ENCODE data around the gene SYP. TPM values are rescaled to one million over a fixed set of nuclear protein-coding genes. Genes with fewer than 3 reads are reported as not detected.

Gene SYP
- total RNA-seq, 1 donor, result 0.36 TPM

DNA sequence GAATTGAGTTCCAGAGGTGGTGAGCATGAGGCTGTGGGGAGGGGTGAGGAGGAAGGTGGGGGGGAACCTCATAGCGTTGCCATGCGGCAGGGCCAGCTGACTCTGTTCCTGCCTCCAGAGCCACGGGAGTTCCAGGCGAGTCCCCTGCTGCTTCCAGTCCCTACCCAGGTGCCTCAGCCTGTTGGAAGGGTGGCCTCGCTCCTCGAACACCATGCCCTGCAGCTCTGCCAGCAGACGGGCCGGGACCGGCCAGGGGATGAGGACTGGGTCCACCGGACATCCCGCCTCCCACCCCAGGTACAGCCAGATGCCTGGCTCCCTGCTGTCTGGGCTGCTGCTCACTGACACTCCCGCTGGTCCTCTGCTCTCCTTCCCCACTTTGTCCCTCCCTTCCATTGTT lies 43.2 kb upstream of the SYP start:
- peaks cover 6% of the 10 kb centered on the region for H3K36me3 ChIP-seq (ENCODE audit: insufficient read depth, low read length)
- no peak overlapping the region for H3K4me3 ChIP-seq (ENCODE audit: insufficient read depth, low read length)
- H3K27ac ChIP-seq (ENCODE audit: low read depth, low read length), result no peak overlapping the region
- no peak overlapping the region for H2AFZ ChIP-seq (ENCODE audit: low read length)
- TF ChIP-seq, protein P1, sequence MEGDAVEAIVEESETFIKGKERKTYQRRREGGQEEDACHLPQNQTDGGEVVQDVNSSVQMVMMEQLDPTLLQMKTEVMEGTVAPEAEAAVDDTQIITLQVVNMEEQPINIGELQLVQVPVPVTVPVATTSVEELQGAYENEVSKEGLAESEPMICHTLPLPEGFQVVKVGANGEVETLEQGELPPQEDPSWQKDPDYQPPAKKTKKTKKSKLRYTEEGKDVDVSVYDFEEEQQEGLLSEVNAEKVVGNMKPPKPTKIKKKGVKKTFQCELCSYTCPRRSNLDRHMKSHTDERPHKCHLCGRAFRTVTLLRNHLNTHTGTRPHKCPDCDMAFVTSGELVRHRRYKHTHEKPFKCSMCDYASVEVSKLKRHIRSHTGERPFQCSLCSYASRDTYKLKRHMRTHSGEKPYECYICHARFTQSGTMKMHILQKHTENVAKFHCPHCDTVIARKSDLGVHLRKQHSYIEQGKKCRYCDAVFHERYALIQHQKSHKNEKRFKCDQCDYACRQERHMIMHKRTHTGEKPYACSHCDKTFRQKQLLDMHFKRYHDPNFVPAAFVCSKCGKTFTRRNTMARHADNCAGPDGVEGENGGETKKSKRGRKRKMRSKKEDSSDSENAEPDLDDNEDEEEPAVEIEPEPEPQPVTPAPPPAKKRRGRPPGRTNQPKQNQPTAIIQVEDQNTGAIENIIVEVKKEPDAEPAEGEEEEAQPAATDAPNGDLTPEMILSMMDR (IDR thresholded peaks at IDR 0.05; ENCODE audit: extremely low read depth, low read depth, low read length), result no peak
- H3K79me2 ChIP-seq (ENCODE audit: insufficient read depth, low read length), result no peaks in the 10 kb centered on the region
- H3K9me3 ChIP-seq (ENCODE audit: low read depth, low read length), result no peaks in the 10 kb centered on the region
- no peaks in the 10 kb centered on the region for H4K20me1 ChIP-seq (ENCODE audit: insufficient read depth, low read length)
- peak; percentile 77 for DNase-seq (ENCODE audit: insufficient read length, low spot score, missing footprints)
- no peak overlapping the region for H3K4me2 ChIP-seq (ENCODE audit: insufficient read depth, low read length)
- no peaks in the 10 kb centered on the region for H3K27me3 ChIP-seq (ENCODE audit: insufficient read depth, low read length)
- H3K4me1 ChIP-seq (ENCODE audit: insufficient read depth, low read length), result no peaks in the 10 kb centered on the region

DNA sequence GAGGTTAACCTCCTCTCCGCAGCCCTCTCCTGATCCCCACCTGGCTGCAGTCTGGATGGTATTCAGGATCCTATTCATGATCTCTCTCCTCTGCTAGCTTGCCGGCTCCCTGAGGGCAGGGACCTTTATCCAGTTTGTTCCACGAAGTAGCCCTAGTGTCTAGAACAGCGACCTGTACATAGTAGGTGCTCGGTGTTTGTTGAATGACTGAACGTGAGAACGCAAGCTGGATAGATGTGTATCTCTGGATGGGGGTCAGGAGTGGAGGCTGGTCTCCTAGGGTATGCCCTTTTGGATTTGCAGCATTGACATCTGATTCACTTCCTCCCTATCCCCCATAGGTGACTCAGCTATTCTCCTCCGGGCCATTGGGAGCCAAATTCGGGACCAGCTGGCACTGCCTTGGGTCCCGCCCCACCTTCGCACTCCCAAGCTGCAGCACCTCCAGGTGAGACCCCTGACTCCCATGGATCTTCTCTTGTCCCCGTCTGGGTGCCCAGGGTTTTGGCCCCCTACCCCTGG lies 42.6 kb upstream of the SYP start:
- TF ChIP-seq, protein P1 (IDR thresholded peaks at IDR 0.05; ENCODE audit: extremely low read depth, low read depth, low read length), result no peak
- H3K4me1 ChIP-seq (ENCODE audit: insufficient read depth, low read length), result no peaks in the 10 kb centered on the region
- no peaks in the 10 kb centered on the region for H3K27me3 ChIP-seq (ENCODE audit: insufficient read depth, low read length)
- no peaks in the 10 kb centered on the region for H3K9me3 ChIP-seq (ENCODE audit: low read depth, low read length)
- H3K79me2 ChIP-seq (ENCODE audit: insufficient read depth, low read length), result no peaks in the 10 kb centered on the region
- no peak overlapping the region for H3K4me2 ChIP-seq (ENCODE audit: insufficient read depth, low read length)
- no peak overlapping the region for H2AFZ ChIP-seq (ENCODE audit: low read length)
- peaks cover 6% of the 10 kb centered on the region for H3K36me3 ChIP-seq (ENCODE audit: insufficient read depth, low read length)
- no peak overlapping the region for H3K27ac ChIP-seq (ENCODE audit: low read depth, low read length)
- no peak overlapping the region for H3K4me3 ChIP-seq (ENCODE audit: insufficient read depth, low read length)
- peak; percentile 88 for DNase-seq (ENCODE audit: insufficient read length, low spot score, missing footprints)
- no peaks in the 10 kb centered on the region for H4K20me1 ChIP-seq (ENCODE audit: insufficient read depth, low read length)

DNA sequence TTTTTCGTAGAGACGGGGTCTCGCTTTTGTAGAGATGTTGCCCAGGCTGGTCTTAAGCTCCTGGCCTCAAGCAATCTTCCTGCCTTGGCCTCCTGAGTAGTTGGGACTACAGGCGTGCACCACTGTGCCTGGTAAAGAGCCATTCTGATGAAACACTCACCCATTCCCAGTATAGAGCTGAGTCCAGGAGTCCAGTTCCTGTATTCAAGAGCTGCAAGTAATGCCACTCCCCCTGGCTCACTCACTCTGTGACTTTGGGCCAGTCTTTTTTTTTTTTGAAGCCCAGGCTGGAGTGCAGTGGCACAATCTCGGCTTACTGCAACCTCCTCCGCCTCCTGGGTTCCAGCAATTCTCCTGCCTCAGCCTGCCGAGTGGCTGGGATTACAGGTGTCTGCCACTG lies 38.7 kb upstream of the SYP start:
- Histone ChIP-seq H3K4me1 (ENCODE audit: insufficient read depth, low read length) (no peaks in the 10 kb centered on the region), H4K20me1 (ENCODE audit: insufficient read depth, low read length) (no peaks in the 10 kb centered on the region), H3K4me2 (ENCODE audit: insufficient read depth, low read length) (no peak overlapping the region), H3K27ac (ENCODE audit: low read depth, low read length) (no peak overlapping the region), H3K27me3 (ENCODE audit: insufficient read depth, low read length) (no peaks in the 10 kb centered on the region), H3K4me3 (ENCODE audit: insufficient read depth, low read length) (no peak overlapping the region), H3K9me3 (ENCODE audit: low read depth, low read length) (no peaks in the 10 kb centered on the region), H3K36me3 (ENCODE audit: insufficient read depth, low read length) (peaks cover 6% of the 10 kb centered on the region), H3K79me2 (ENCODE audit: insufficient read depth, low read length) (peaks cover 2% of the 10 kb centered on the region), H2AFZ (ENCODE audit: low read length) (no peak overlapping the region)
- TF ChIP-seq, protein P1 (IDR thresholded peaks at IDR 0.05; ENCODE audit: extremely low read depth, low read depth, low read length), result no peak
- no peak for DNase-seq (ENCODE audit: insufficient read length, low spot score, missing footprints)

DNA sequence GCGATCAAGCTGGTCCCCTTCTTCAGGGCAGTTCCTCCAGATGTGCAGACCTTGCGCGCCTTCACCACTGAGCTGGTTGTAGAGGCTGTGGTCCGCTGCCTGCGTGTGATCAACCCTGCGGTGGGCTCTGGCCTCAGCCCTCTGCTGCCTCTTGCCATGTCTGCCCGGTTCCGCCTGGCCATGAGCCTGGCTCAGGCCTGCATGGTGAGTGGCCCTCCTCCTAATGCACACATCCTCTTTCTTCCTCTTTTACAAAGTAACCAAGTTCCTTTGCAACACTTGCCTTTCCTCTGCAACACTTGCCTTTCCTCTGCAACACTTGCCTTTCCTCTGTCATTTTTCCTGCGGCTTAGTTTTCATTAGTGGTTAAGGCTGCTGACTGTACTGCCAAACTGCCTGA lies 37.1 kb upstream of the SYP start:
- Histone ChIP-seq H3K36me3 (ENCODE audit: insufficient read depth, low read length) (no peaks in the 10 kb centered on the region), H2AFZ (ENCODE audit: low read length) (no peak overlapping the region), H3K4me2 (ENCODE audit: insufficient read depth, low read length) (no peak overlapping the region), H3K9me3 (ENCODE audit: low read depth, low read length) (no peaks in the 10 kb centered on the region), H3K4me1 (ENCODE audit: insufficient read depth, low read length) (no peaks in the 10 kb centered on the region), H3K27ac (ENCODE audit: low read depth, low read length) (no peak overlapping the region), H3K79me2 (ENCODE audit: insufficient read depth, low read length) (peaks cover 2% of the 10 kb centered on the region), H3K4me3 (ENCODE audit: insufficient read depth, low read length) (no peak overlapping the region), H3K27me3 (ENCODE audit: insufficient read depth, low read length) (no peaks in the 10 kb centered on the region), H4K20me1 (ENCODE audit: insufficient read depth, low read length) (no peaks in the 10 kb centered on the region)
- DNase-seq (ENCODE audit: insufficient read length, low spot score, missing footprints), result peak; percentile 57
- TF ChIP-seq, protein P1 (IDR thresholded peaks at IDR 0.05; ENCODE audit: extremely low read depth, low read depth, low read length), result no peak
